IMR-90 (cell line): ENCODE results near the gene LTBP1. TPM values are rescaled to one million over a fixed set of nuclear protein-coding genes. Genes with fewer than 3 reads are reported as not detected.

Experiments used
- ATAC-seq: fragments of 200-7000 bp; cut with Tn5 transposase; 2 replicates; pipeline ENCODE4 v1.9.1; 2020; ENCODE audit warnings: low read depth, mild to moderate bottlenecking, moderate library complexity
- BruUV-seq: library from RNA; stranded (reverse); fragments of 400-500 nt; replicated peaks from 2 replicates; lab custom pipeline; 2021; lab: Mats Ljungman, UMichigan
- CTCF ChIA-PET: fragments of 300-600 bp; formaldehyde crosslinking; extraction: SDS; loops from one replicate; lab custom pipeline; 2021; ENCODE audit warnings: antibody characterized with exemption; lab: Yijun Ruan, JAX
- POLR2A ChIA-PET: fragments of 300-600 bp; sonication (Branson Sonifier 250); formaldehyde crosslinking; loops from one replicate; lab custom pipeline; 2022; ENCODE audit warnings: antibody characterized with exemption; ENCODE audit not compliant: unreplicated experiment; lab: Charles Lee
- DNase-seq: peaks from one replicate; pipeline ENCODE4 v3.0.0; 2013
- H2AFZ ChIP-seq: replicated peaks from 2 replicates; pipeline ENCODE3; 2013; ENCODE audit warnings: low read length, mild to moderate bottlenecking; ENCODE audit not compliant: poor library complexity
- H2AK5ac ChIP-seq: 2 replicates; pipeline ENCODE4 v1.6.1; 2013; ENCODE audit warnings: low read depth, low read length, inconsistent platforms
- H2AK9ac ChIP-seq: replicated peaks from 2 replicates; pipeline ENCODE3; 2013; ENCODE audit warnings: mild to moderate bottlenecking, low read depth, low read length, moderate library complexity; ENCODE audit not compliant: poor library complexity
- H2BK120ac ChIP-seq: 2 replicates; pipeline ENCODE4 v1.6.1; 2013; ENCODE audit warnings: low read depth, low read length, inconsistent platforms
- H2BK15ac ChIP-seq: 3 replicates; pipeline ENCODE4 v1.6.1; 2013; ENCODE audit warnings: low read depth, low read length, inconsistent platforms
- H2BK20ac ChIP-seq: 2 replicates; pipeline ENCODE4 v1.6.1; 2013; ENCODE audit warnings: low read depth, mild to moderate bottlenecking, inconsistent platforms, low read length, moderate library complexity
- H2BK5ac ChIP-seq: 2 replicates; pipeline ENCODE4 v1.6.1; 2013; ENCODE audit warnings: mild to moderate bottlenecking, low read depth, low read length, inconsistent platforms; ENCODE audit not compliant: poor library complexity, severe bottlenecking
- H3K14ac ChIP-seq: replicated peaks from 2 replicates; pipeline ENCODE4 v1.6.1; 2013; ENCODE audit warnings: low read depth, low read length, inconsistent platforms
- H3K18ac ChIP-seq: 2 replicates; pipeline ENCODE4 v1.6.1; 2013; ENCODE audit warnings: low read depth, low read length, control low read depth
- H3K23ac ChIP-seq: 2 replicates; pipeline ENCODE4 v1.6.1; 2013; ENCODE audit warnings: low read depth, low read length, inconsistent platforms
- H3K27ac ChIP-seq: 2 replicates; pipeline ENCODE4 v1.5.1; 2013; ENCODE audit warnings: mild to moderate bottlenecking, control low read depth, low read length; ENCODE audit not compliant: insufficient read depth
- H3K27me3 ChIP-seq: 2 replicates; pipeline ENCODE4 v1.6.1; 2013; ENCODE audit warnings: low read length; ENCODE audit not compliant: control insufficient read depth, insufficient read depth
- H3K36me3 ChIP-seq: 2 replicates; pipeline ENCODE4 v1.6.1; 2013; ENCODE audit warnings: low read length, mixed read lengths; ENCODE audit not compliant: control insufficient read depth, insufficient read depth
- H3K4ac ChIP-seq: 2 replicates; pipeline ENCODE4 v1.6.1; 2013; ENCODE audit warnings: low read depth, low read length, inconsistent platforms
- H3K4me1 ChIP-seq: 2 replicates; pipeline ENCODE4 v1.6.1; 2013; ENCODE audit warnings: low read length, mixed read lengths; ENCODE audit not compliant: control insufficient read depth, insufficient read depth
- H3K4me2 ChIP-seq: 2 replicates; pipeline ENCODE4 v1.6.1; 2013; ENCODE audit warnings: low read depth, mild to moderate bottlenecking, control low read depth, low read length, moderate library complexity
- H3K4me3 ChIP-seq: 2 replicates; pipeline ENCODE4 v1.5.1; 2013; ENCODE audit warnings: low read depth, mild to moderate bottlenecking, control low read depth, low read length, moderate library complexity; ENCODE audit not compliant: insufficient read depth
- H3K56ac ChIP-seq: 2 replicates; pipeline ENCODE4 v1.6.1; 2013; ENCODE audit warnings: low read length, inconsistent platforms; ENCODE audit not compliant: insufficient read depth; ENCODE audit errors: extremely low read depth
- H3K79me1 ChIP-seq, 2 experiments: 2 replicates each; pipeline ENCODE4 v1.6.1; 2013; ENCODE audit warnings: low read length in 2 of 2, inconsistent platforms in 1 of 2, low read depth in 1 of 2
- H3K9ac ChIP-seq: 2 replicates; pipeline ENCODE4 v1.6.1; 2013; ENCODE audit warnings: low read depth, low read length, control low read depth
- H3K9me1 ChIP-seq: 2 replicates; pipeline ENCODE4 v1.6.1; 2013; ENCODE audit warnings: low read length, inconsistent platforms; ENCODE audit not compliant: insufficient read depth
- H3K9me3 ChIP-seq: 2 replicates; pipeline ENCODE4 v1.6.1; 2013; ENCODE audit warnings: low read length; ENCODE audit not compliant: control insufficient read depth, insufficient read depth
- H4K20me1 ChIP-seq: 2 replicates; pipeline ENCODE4 v1.6.1; 2013; ENCODE audit warnings: low read length, inconsistent platforms; ENCODE audit not compliant: insufficient read depth
- H4K5ac ChIP-seq: 2 replicates; pipeline ENCODE4 v1.6.1; 2013; ENCODE audit warnings: mild to moderate bottlenecking, low read depth, low read length, control low read depth
- H4K8ac ChIP-seq, 2 experiments: 2 replicates each; pipeline ENCODE4 v1.6.1; 2013; ENCODE audit warnings: low read depth in 2 of 2, low read length in 2 of 2, control low read depth in 1 of 2, inconsistent platforms in 1 of 2
- H4K91ac ChIP-seq: 2 replicates; pipeline ENCODE4 v1.6.1; 2013; ENCODE audit warnings: low read depth, low read length, inconsistent platforms; ENCODE audit not compliant: insufficient read depth
- NFE2L2 ChIP-seq: fragments of 150-350 bp; IDR thresholded peaks from 2 replicates; pipeline ENCODE4 v1.6.1; 2016; ENCODE audit warnings: low read depth, mild to moderate bottlenecking, low read length
- RFX5 ChIP-seq: IDR thresholded peaks from 2 replicates; pipeline ENCODE4 v1.8.0; 2012; ENCODE audit warnings: low read depth, mild to moderate bottlenecking, low read length, moderate library complexity
- SMC3 ChIP-seq: fragments of 150-350 bp; IDR thresholded peaks from 2 replicates; pipeline ENCODE4 v1.6.1; 2016; ENCODE audit warnings: low read depth, mild to moderate bottlenecking, antibody characterized with exemption, low read length, moderate library complexity
- WGBS, 2 experiments: methylation state at CpG; one replicate each; pipeline versions ENCODE4 v1.1.5 to v1.1.7; 2013; ENCODE audit warnings: missing lambda C conversion rate in 2 of 2; ENCODE audit not compliant: insufficient read length in 1 of 2; ENCODE audit errors: extremely low coverage in 2 of 2; 5-methylcytosine and 5-hydroxymethylcytosine counted together
- dilution Hi-C: fragments of 300-500 bp; cut with HindIII; formaldehyde crosslinking; loops from one replicate; pipeline ENCODE4 v1.14.3; 2018; ENCODE audit warnings: low sequenced_read_pairs; ENCODE audit not compliant: unreplicated experiment
- in situ Hi-C: fragments of 300-500 bp; cut with MboI; formaldehyde crosslinking; loops from 3 replicates; pipeline ENCODE4 v1.14.3; 2019; ENCODE audit warnings: low sequenced_read_pairs, inconsistent platforms, mixed read lengths
- intact Hi-C: fragments of 100-400 bp; cut with micrococcal nuclease; formaldehyde crosslinking; loops from 2 replicates; pipeline ENCODE4 v1.10.0; 2022
- polyA plus RNA-seq, 3 experiments: library from polyadenylated mRNA; depleted of rRNA; stranded (reverse); fragments of >200 nt; gene quantifications; 2 replicates each; pipeline ENCODE4 v1.2.3, GENCODE V29; 2012; ENCODE audit warnings: low replicate concordance in 1 of 3
- total RNA-seq: library from RNA; depleted of rRNA; stranded (reverse); fragments of >200 nt; gene quantifications from 2 replicates; pipeline ENCODE4 v1.2.3, GENCODE V29; 2012

LTBP1 gene
- total and polyA plus RNA-seq, 2 of the 4 experiments (the other 2 are of a cell fraction): 235 to 326 TPM

- Histone ChIP-seq H2AK5ac (peak overlapping the region; percentile 17; the same call in 1 of the 2 replicates), H4K8ac (peak overlapping the region; percentile 58 to 70; a peak in 3 of 4 replicates), H3K4me1 (peaks cover 27% of the 10 kb centered on the region), H4K91ac (peak overlapping the region; percentile 14; the same call in 1 of the 2 replicates), H3K14ac (peak overlapping the region; percentile 23), H4K20me1 (no peaks in the 10 kb centered on the region), H3K56ac (no peak overlapping the region), H2BK5ac (peak overlapping the region; percentile 53), H4K5ac (peak overlapping the region; percentile 12; the same call in 1 of the 2 replicates), H2AFZ (no peak overlapping the region), H2AK9ac (no peak overlapping the region), H3K36me3 (peaks cover 27% of the 10 kb centered on the region), H3K9me3 (no peaks in the 10 kb centered on the region), H3K27ac (peak overlapping the region; percentile 9; the same call in 1 of the 2 replicates), H3K4me3 (no peak overlapping the region), H3K4me2 (no peak overlapping the region), H2BK20ac (peak overlapping the region; percentile 77; the same call in 1 of the 2 replicates), H3K79me1 (peaks cover 43 to 67% of the 10 kb centered on the region in 2 experiments), H3K4ac (peak overlapping the region; percentile 21; the same call in 1 of the 2 replicates), H3K9me1 (peaks cover 18% of the 10 kb centered on the region), H2BK15ac (0 out of 3 replicates have a peak overlapping the region, but pooled peaks have one; percentile 3), H3K9ac (no peak overlapping the region; the same call in 1 of the 2 replicates), H2BK120ac (peak overlapping the region; percentile 45), H3K18ac (peak overlapping the region; percentile 57; the same call in 1 of the 2 replicates), H3K23ac (peak overlapping the region; percentile 6; the same call in 1 of the 2 replicates), H3K27me3 (no peaks in the 10 kb centered on the region)
- no peak for ATAC-seq
- intact Hi-C loops: no loop called here
- POLR2A ChIA-PET: no interaction called here
- no TSS peak for BruUV-seq
- 100% methylated on average over 2 of the region's 4 CpGs; no CpG with 5 or more reads in 1 of the 2 experiments for WGBS, 2 experiments
- dilution Hi-C loops: no loop called here
- TF ChIP-seq NFE2L2 (no peak), RFX5 (no peak), SMC3 (no peak)
- in situ Hi-C loops: no loop called here
- DNase-seq: no peak
- CTCF ChIA-PET: interaction anchor here (0.5 to 0.6 kb wide), 2 partner anchors 9 to 84 kb away, joined by 3 to 8 read pairs; no protein-coding TSS in a partner anchor
These were observed 272.4 kb downstream of the LTBP1 start for GRCh38 chr2:33219114-33219513.
